HepG2 (cell line): ENCODE data around the gene IQCN. TPM values are rescaled to one million over a fixed set of nuclear protein-coding genes. Genes with fewer than 3 reads are reported as not detected.

Source experiments
- CBX5 ChIP-seq: sonication (generic); formaldehyde crosslinking; IDR thresholded peaks from 2 replicates; pipeline ENCODE4 v1.4.0; 2020; ENCODE audit warnings: missing genetic modification reagents, borderline replicate concordance
- CREB1 ChIP-seq, 2 experiments: fragments of 450-650 bp in 1 of 2; IDR thresholded peaks; 2 replicates each; pipeline ENCODE4 v1.6.1; 2016 to 2017; ENCODE audit warnings: control low read depth in 1 of 2, mild to moderate bottlenecking in 1 of 2, missing compliant biosample characterization in 1 of 2, missing genetic modification characterization in 1 of 2
- HNRNPL ChIP-seq: fragments of 200-400 bp; formaldehyde crosslinking; IDR thresholded peaks from 2 replicates; pipeline ENCODE4 v1.6.1; 2017; ENCODE audit warnings: mild to moderate bottlenecking, low read depth, low read length
- HNRNPUL1 ChIP-seq: fragments of 200-400 bp; formaldehyde crosslinking; IDR thresholded peaks from 2 replicates; pipeline ENCODE4 v1.6.1; 2017; ENCODE audit warnings: low read depth, mild to moderate bottlenecking, low read length, moderate library complexity
- HOXA7 ChIP-seq: sonication (generic); formaldehyde crosslinking; IDR thresholded peaks from 2 replicates; pipeline ENCODE4 v1.8.1; 2022; ENCODE audit warnings: mild to moderate bottlenecking, missing genetic modification reagents, moderate library complexity
- KAT8 ChIP-seq: IDR thresholded peaks from 2 replicates; pipeline ENCODE4 v1.6.1; 2016; ENCODE audit warnings: missing genetic modification reagents, missing compliant biosample characterization
- MEIS1 ChIP-seq: sonication (generic); formaldehyde crosslinking; IDR thresholded peaks from 2 replicates; pipeline ENCODE4 v1.9.0; 2021; ENCODE audit warnings: mild to moderate bottlenecking, missing genetic modification reagents, moderate library complexity, borderline replicate concordance
- MZF1 ChIP-seq: sonication (generic); formaldehyde crosslinking; IDR thresholded peaks from 2 replicates; pipeline ENCODE4 v1.8.1; 2023; ENCODE audit warnings: mild to moderate bottlenecking, missing genetic modification reagents, borderline replicate concordance
- NCOR1 ChIP-seq: fragments of 200-600 bp; sonication (generic); IDR thresholded peaks from 2 replicates; pipeline ENCODE4 v1.7.0; 2017; ENCODE audit warnings: antibody characterized with exemption, low read length, borderline replicate concordance
- NFIB ChIP-seq: sonication (generic); formaldehyde crosslinking; IDR thresholded peaks from 2 replicates; pipeline ENCODE4 v1.9.0; 2021; ENCODE audit warnings: missing genetic modification reagents, mild to moderate bottlenecking, borderline replicate concordance
- NR2F2 ChIP-seq: IDR thresholded peaks from 2 replicates; pipeline ENCODE4 v1.6.1; 2012; ENCODE audit warnings: low read depth, inconsistent platforms, borderline replicate concordance
- PAX8 ChIP-seq: sonication (generic); formaldehyde crosslinking; IDR thresholded peaks from 2 replicates; pipeline ENCODE4 v1.8.0; 2022; ENCODE audit warnings: mild to moderate bottlenecking, missing genetic modification reagents, borderline replicate concordance
- PCBP1 ChIP-seq: fragments of 200-400 bp; formaldehyde crosslinking; IDR thresholded peaks from 2 replicates; pipeline ENCODE4 v1.6.1; 2017; ENCODE audit warnings: mild to moderate bottlenecking, low read depth, low read length, borderline replicate concordance
- POLR2AphosphoS2 ChIP-seq: IDR thresholded peaks from 2 replicates; pipeline ENCODE4 v1.6.1; 2011; ENCODE audit warnings: low read depth, low read length, improper control_type of control experiment
- RNF2 ChIP-seq: fragments of 450-650 bp; conservative IDR thresholded peaks from 2 replicates; pipeline ENCODE4 v1.6.1; 2016; ENCODE audit warnings: low read depth
- SRF ChIP-seq: IDR thresholded peaks from 2 replicates; pipeline ENCODE4 v1.6.1; 2011; ENCODE audit warnings: mild to moderate bottlenecking, low read depth, low read length, moderate library complexity
- SYNCRIP ChIP-seq: fragments of 200-400 bp; formaldehyde crosslinking; IDR thresholded peaks from 2 replicates; pipeline ENCODE4 v1.6.1; 2018; ENCODE audit warnings: mild to moderate bottlenecking, low read depth, low read length; ENCODE audit not compliant: insufficient read depth
- TP53 ChIP-seq: sonication (generic); formaldehyde crosslinking; conservative IDR thresholded peaks from 2 replicates; pipeline ENCODE4 v1.4.0; 2020; ENCODE audit warnings: missing genetic modification reagents
- U2AF1 ChIP-seq: fragments of 200-400 bp; formaldehyde crosslinking; optimal IDR thresholded peaks from 2 replicates; pipeline ENCODE3; 2017; ENCODE audit warnings: mild to moderate bottlenecking, low read depth, low read length
- XRCC5 ChIP-seq: fragments of 200-400 bp; formaldehyde crosslinking; optimal IDR thresholded peaks from 2 replicates; pipeline ENCODE3; 2017; ENCODE audit warnings: mild to moderate bottlenecking, low read length
- YY1 ChIP-seq: IDR thresholded peaks from 2 replicates; pipeline ENCODE4 v1.6.1; 2011; ENCODE audit warnings: low read length, low read depth, moderate library complexity, mild to moderate bottlenecking; ENCODE audit not compliant: insufficient read depth, insufficient replicate concordance
- ZKSCAN8 ChIP-seq: IDR thresholded peaks from 2 replicates; pipeline ENCODE4 v1.6.1; 2016; ENCODE audit warnings: borderline replicate concordance, missing genetic modification reagents, missing compliant biosample characterization
- ZNF10 ChIP-seq: sonication (generic); formaldehyde crosslinking; IDR thresholded peaks from 2 replicates; pipeline ENCODE4 v1.4.0; 2020; ENCODE audit warnings: mild to moderate bottlenecking, low read depth, missing genetic modification reagents, borderline replicate concordance
- ZNF431 ChIP-seq: sonication (generic); formaldehyde crosslinking; IDR thresholded peaks from 2 replicates; pipeline ENCODE4 v1.9.0; 2022; ENCODE audit warnings: missing genetic modification reagents, low read depth, mild to moderate bottlenecking, borderline replicate concordance
- ZNF615 ChIP-seq: sonication (generic); formaldehyde crosslinking; IDR thresholded peaks from 2 replicates; pipeline ENCODE4 v1.5.0; 2020; ENCODE audit warnings: mild to moderate bottlenecking, missing genetic modification reagents, borderline replicate concordance
- ZNF652 ChIP-seq: IDR thresholded peaks from 2 replicates; pipeline ENCODE4 v1.6.1; 2016; ENCODE audit warnings: low read depth, borderline replicate concordance
- ZNF670 ChIP-seq: sonication (generic); formaldehyde crosslinking; IDR thresholded peaks from 2 replicates; pipeline ENCODE4 v1.8.0; 2022; ENCODE audit warnings: mild to moderate bottlenecking, missing genetic modification reagents, borderline replicate concordance
- ZSCAN29 ChIP-seq: sonication (generic); formaldehyde crosslinking; conservative IDR thresholded peaks from 2 replicates; pipeline ENCODE4 v1.4.0; 2020; ENCODE audit warnings: mild to moderate bottlenecking, missing genetic modification reagents
- polyA plus RNA-seq, 8 experiments: library from polyadenylated mRNA; depleted of rRNA in 3 of 8; stranded (reverse) in 7 of 8; unstranded in 1 of 8; fragments of >200 nt; fragmentation: Illumina TruSeq in 4 of 8; extraction: Trizol in 4 of 8; gene quantifications; 2 replicates each; pipeline versions ENCODE4 v1.2.1 to v1.2.3, GENCODE V29; 2011 to 2016; ENCODE audit warnings: low read depth in 4 of 8, missing spikeins in 1 of 8, mixed read lengths in 1 of 8; ENCODE audit not compliant: insufficient read depth in 1 of 8
- total RNA-seq, 5 experiments: library from RNA; depleted of rRNA; stranded (reverse); fragments of >200 nt; fragmentation: Illumina TruSeq; extraction: Trizol; gene quantifications; 2 replicates each; pipeline ENCODE4 v1.2.3, GENCODE V29; 2016; ENCODE audit warnings: low read depth in 1 of 5
- TF ChIP-seq, protein P1 (sequence below): fragments of 450-650 bp; IDR thresholded peaks from 2 replicates; pipeline ENCODE4 v1.6.1; 2016
- TF ChIP-seq, protein P2 (sequence below): sonication (generic); formaldehyde crosslinking; IDR thresholded peaks from 2 replicates; pipeline ENCODE4 v1.4.0; 2020; ENCODE audit warnings: missing genetic modification reagents; ENCODE audit errors: not compliant biosample characterization

IQCN gene
- total and polyA plus RNA-seq, 2 of the 13 experiments (the other 11 are each of a cell fraction or from before 2014, with no cell fraction given): 0.04 to 0.18 TPM

DNA sequence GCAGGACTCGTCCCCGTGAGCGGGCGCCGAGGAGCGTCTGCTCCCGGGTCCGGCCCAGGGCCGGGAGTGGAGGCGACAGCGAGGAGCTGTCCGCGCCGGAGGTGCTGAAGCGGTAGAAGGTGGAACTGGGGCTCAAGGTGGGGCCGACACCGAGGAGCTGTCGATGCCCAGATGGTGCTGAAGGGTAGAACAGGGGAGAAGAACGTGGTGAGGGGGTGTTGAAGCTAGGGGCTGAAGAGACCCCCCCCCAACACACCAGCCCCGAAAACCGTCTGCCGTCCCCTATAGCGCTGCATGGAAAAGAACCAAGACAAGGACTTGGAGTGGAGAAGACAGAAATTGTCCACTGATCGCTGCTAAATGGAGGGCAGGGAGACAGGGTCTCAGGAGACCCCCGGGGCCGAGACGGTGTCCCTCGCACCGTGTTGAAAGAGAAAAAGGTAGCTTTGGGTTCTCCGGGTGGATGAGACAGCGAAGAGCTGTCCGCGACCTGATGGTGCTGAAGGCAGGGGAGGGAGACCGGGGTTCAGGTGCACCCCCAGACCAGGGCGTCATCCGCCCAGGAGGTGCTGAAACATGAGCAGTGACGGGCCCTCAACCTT is 40.9 kb downstream of the IQCN start (continued):
- TF ChIP-seq PAX8 (CRISPR knock-in tag) (no peak), YY1 (no peak), ZNF615 (CRISPR knock-in tag) (peak; percentile 66; the same call in 1 of the 2 replicates), U2AF1 (no peak), ZSCAN29 (peak; percentile 82; the same call in 1 of the 2 replicates), ZNF670 (CRISPR knock-in tag) (peak; percentile 88; the same call in 1 of the 2 replicates), ZNF431 (CRISPR knock-in tag) (peak; percentile 84), POLR2AphosphoS2 (no peak), ZNF10 (CRISPR knock-in tag) (no peak), MZF1 (no peak), XRCC5 (peak; percentile 74), CBX5 (no peak; the same call in 1 of the 2 replicates), RNF2 (no peak), ZNF652 (CRISPR knock-in tag) (no peak), TP53 (CRISPR knock-in tag) (no peak; the same call in 1 of the 2 replicates), KAT8 (peak; percentile 75), SYNCRIP (no peak), HOXA7 (no peak), HNRNPL (no peak), NFIB (CRISPR knock-in tag) (no peak), PCBP1 (no peak), NR2F2 (no peak), NCOR1 (no peak), HNRNPUL1 (no peak), CREB1 (IDR thresholded peaks at IDR 0.05) (no peak), CREB1 (CRISPR knock-in tag; IDR thresholded peaks at IDR 0.05) (no peak), ZKSCAN8 (0 out of 2 replicates have a peak, but pooled peaks have one; percentile 63), SRF (no peak), MEIS1 (CRISPR knock-in tag) (peak; percentile 78; the same call in 1 of the 2 replicates)
- TF ChIP-seq, protein P1, sequence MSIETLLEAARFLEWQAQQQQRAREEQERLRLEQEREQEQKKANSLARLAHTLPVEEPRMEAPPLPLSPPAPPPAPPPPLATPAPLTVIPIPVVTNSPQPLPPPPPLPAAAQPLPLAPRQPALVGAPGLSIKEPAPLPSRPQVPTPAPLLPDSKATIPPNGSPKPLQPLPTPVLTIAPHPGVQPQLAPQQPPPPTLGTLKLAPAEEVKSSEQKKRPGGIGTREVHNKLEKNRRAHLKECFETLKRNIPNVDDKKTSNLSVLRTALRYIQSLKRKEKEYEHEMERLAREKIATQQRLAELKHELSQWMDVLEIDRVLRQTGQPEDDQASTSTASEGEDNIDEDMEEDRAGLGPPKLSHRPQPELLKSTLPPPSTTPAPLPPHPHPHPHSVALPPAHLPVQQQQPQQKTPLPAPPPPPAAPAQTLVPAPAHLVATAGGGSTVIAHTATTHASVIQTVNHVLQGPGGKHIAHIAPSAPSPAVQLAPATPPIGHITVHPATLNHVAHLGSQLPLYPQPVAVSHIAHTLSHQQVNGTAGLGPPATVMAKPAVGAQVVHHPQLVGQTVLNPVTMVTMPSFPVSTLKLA: no peak
- TF ChIP-seq, protein P2, sequence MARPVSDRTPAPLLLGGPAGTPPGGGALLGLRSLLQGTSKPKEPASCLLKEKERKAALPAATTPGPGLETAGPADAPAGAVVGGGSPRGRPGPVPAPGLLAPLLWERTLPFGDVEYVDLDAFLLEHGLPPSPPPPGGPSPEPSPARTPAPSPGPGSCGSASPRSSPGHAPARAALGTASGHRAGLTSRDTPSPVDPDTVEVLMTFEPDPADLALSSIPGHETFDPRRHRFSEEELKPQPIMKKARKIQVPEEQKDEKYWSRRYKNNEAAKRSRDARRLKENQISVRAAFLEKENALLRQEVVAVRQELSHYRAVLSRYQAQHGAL (CRISPR knock-in tag): no peak
